Measurements from ENCODE around the gene SEMA4A.
"Not testable (repeated sequence)": the region's sequence is repeated elsewhere in the genome, so short reads cannot be mapped to it uniquely, and the experiment has no call there.

The SEMA4A gene

DNA sequence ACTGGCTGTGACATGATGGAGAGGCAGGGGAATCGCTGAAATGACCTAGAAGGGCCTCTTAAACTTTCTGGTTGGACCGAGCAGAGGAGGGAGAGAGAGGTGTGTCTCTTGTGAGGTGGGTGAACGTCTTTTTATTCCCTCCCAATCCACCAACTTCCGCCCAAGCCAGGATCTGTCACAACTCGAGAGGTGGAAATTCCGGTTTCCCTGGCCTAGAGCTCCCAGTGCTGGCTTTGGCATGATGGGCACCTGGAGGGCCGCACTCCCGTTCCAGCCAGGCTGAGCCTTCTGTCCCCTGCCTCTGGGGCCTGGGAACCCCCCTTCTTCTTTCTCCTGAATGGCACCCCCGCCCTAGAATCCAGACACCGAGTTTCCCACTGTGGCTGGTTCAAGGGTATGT, at the start of gene SEMA4A:
SEMA4A (plus strand) TSS at position 224 of the 400 bp plus-strand sequence. CDS start 994 bp downstream, outside the sequence.
- DNase-seq (ENCODE audit: low read depth): no peak

DNA sequence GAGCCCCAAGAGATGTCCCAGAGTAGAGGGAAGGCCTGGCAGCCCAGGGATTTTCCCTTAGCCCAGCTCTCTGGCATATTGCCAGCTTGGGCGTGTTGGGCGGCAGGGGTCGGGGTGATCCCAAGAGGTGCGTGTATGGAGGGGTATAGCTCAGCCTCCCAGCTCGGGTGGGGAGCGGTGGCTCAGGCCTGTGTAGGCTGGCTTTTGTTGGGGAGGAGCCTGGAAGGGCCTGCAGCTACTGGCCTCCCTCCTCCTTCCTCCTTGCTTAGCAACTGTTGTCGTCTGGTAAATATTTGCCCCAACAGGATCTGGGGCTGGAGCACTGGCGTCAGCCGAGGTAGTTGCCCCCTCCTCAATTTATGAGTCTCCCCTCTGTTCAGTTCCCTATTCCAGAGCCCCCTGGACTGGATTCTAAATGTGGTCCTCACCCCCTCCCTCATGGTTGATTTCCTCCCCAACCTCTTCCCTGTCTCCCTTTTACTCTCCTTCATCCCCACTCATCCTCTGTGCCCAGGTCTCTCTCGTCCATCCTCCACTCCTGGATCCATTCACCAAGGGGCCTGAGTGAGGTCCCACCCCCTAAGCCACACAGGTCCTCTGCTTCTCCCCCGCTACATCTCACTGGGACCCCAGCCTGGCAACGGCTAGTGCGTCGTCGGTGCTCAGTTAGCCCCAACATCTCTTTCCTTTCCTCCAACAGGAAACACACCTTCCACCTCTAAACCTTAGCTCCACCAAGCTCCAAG, 49.1 kb upstream of the SEMA4A start:
- peak; percentile 70 for DNase-seq (ENCODE audit: low read depth)

DNA sequence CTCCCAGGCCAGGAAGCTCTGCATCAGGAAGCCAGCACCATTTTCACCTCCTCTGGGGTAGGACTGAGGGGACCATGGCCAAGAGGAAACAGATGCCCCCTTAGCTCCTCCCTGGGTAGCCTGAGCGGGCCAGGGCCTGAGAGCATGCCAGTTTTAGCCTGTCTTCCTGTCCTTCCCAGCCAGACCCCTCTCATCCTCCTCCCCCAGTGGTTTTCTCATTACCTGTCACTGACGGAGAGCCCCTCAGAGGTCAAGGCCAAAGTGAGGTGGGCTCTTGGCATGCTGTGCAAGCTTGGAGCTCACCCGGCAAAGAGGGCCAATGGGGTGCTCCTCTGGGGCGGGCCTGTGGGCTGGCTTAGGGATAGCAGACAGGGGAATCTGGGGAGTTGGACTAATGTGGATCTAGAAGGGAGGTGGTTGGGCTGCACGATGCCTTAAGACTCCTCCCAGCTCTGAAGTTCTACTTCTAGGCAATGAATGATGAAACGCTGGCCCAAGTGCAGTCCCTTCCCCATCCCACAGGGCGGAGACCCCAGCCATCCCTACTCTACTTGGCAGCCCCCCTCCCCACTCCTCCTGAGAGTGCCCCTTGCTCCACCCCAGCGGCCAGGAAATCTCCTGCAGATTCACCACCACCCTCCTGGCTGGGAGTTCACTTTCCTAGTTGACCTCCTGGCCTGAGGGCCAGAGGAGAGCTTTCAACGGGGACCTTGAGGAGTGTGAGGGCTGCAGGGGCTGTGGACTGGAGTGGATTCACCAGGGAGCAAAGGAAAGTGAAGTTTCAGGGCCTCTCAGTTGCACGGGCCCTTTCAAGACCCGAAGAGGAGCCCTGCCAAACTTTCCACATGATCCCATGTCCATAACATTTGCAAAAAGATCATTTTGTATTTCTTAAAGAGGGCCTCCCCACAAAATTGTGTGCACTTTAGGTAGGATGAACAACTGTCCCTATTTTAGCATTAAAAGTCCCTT, 48.2 kb upstream of the SEMA4A start:
- DNase-seq (ENCODE audit: low read depth): no peak

GRCh38 chr1:156106624-156107488, 46.5 kb upstream of the SEMA4A start:
- no peak for DNase-seq (ENCODE audit: low read depth)

GRCh38 chr1:156108057-156108456, 45.3 kb upstream of the SEMA4A start:
- no peak for DNase-seq (ENCODE audit: low read depth)

DNA sequence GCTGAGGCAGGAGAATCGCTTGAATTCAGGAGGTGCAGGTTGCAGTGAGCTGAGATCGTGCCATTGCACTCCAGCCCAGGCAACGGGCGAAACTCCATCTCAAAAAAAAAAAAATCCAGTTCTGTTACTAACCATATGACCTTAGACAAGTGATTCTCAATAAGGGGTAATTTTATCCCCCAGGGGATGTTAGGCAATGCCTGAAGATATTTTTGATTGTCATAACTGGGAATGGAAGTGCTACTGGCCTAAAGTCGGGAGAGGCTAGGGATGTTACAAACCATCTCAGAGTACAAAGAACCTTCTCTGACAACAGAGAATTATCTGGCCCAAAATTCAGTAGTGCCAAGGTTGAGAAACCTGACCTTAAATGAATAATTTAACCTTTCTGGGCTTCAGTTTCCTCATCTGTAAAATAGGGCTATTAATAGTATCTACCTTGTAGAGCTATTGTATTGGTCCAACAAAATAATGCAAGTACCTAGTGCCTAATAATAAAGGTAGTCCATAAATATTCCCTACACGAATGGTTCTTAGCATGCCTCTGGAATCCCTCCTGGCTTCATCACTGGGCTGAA, 44.6 kb upstream of the SEMA4A start:
- DNase-seq (ENCODE audit: low read depth): no peak

DNA sequence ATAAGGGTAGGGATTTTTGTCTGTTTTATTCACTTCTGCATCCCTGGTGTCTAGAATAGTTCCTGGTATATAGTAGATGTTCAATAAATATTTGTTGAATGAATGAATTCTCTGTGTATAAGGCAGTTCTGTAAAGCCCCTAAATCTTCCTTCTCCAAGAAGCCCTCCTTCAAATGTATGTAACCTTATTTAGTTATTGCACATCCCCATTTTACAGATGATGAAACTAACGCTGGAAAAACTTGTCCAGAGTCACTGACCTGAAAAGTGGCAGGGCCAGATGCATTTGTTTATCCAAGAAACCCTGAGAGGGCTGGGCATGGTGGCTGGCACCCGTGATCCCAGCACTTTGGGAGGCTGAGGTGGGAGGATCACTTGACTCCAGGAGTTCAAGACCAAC, 43.1 kb upstream of the SEMA4A start:
- DNase-seq (ENCODE audit: low read depth): no peak

DNA sequence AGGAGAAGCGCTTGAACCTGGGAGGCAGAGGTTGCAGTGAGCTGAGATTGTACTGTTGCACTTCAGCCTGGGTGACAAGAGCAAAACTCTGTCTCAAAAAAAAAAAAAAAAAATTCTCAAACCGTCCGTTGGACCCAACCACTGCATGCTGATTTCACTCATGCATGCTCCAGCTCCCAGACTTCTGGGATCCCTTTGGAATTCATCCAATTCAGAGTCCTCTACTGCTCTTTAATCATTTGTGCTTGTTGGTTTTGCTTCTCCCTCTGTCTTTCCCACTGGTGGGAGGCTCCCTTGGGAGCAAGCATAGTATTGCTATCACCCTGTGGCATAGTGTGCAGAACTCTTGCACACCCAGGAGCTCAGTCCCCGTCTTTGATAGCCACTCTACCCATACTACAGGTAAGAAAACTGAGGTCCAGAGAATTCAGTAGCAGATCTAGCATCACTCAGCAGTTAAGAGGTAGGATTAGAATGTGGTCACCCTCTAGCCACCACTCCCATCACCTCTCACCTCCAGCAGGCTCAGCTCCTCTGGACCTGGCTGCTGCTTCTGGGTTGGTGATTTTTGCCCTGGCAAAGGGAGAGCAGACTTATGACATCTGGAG, 41.9 kb upstream of the SEMA4A start:
- no peak for DNase-seq (ENCODE audit: low read depth)

GRCh38 chr1:156112276-156113137, 40.9 kb upstream of the SEMA4A start:
- no peak for DNase-seq (ENCODE audit: low read depth)

GRCh38 chr1:156113282-156113950, 40.0 kb upstream of the SEMA4A start:
- no peak for DNase-seq (ENCODE audit: low read depth)

DNA sequence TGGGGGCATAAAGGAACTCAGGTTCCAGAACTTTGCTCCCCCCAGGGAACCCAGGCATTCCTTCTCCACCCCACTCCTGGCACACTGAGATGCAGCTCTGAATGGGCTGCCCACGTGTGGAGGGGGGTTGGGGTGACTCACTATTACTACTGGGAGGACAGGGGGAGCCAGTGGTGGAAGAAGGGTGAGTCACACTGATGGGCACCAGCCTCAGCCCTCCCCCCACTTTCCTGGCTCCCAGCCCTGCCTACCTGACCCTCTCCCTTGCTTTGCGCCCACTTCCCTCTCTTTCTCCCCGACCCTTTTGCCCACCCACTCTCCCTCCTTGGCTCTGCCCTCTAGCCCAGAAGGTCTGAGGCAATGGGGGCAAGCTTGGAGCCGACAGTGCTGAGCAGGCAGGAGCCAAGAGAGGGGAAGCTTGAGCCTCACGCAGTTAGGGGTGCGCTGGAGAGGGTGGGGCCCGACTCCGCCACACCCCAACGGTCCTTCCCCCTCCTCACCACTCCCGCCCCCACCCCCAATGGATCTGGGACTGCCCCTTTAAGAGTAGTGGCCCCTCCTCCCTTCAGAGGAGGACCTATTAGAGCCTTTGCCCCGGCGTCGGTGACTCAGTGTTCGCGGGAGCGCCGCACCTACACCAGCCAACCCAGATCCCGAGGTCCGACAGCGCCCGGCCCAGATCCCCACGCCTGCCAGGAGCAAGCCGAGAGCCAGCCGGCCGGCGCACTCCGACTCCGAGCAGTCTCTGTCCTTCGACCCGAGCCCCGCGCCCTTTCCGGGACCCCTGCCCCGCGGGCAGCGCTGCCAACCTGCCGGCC, 39.1 kb upstream of the SEMA4A start, which contains the start of gene LMNA:
LMNA (plus strand) TSS at position 611 of the 818 bp plus-strand sequence. CDS start 208 bp downstream, outside the sequence.
- peak; percentile 98 for DNase-seq (ENCODE audit: low read depth)

GRCh38 chr1:156114919-156115513, 38.4 kb upstream of the SEMA4A start:
- DNase-seq (ENCODE audit: low read depth): peak; percentile 60

DNA sequence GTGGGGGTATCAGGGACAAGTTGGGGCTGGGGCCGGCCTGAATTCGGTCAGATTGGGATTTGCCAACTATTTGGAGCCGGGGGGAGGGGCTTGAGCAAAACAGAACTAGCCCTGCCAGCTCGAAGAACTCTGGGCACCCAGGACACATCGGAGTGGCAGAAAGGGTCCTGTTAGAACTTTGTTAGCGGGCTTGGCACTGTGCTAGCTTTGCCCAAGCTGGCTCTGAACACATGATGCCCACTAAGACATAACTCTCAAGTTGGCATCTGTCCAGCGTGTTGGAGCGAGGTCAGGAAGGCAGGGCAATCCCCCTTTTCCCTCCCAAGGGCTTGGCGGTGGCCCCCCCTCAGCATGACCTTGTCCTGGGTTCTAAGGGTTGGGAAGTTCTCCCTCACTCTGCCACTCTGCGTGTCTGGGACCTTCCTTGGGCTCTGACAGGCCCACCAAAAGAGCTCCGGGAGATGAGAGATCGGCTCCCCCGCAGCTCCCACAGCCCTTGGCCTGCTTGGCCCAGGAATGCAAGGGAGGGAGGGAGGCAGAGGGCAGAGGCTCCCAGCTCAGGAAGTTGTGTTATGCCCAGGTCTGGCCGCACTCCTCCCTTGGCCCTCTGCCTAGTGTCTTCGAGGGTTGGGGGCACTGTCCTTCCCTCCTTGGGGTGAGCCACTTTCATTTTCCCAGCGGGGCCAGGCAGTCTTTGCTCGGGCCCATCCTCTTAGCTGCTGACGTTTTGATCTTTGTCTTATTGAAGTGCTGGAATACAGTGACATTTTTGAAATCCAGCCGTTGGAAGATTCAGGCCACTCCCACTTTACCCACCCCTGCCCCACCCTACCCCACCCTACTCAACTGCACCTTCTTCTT, 37.6 kb upstream of the SEMA4A start:
- DNase-seq (ENCODE audit: low read depth): peak; percentile 77

- not testable (repeated sequence) for DNase-seq (ENCODE audit: low read depth)
Observed at GRCh38 chr1:156116731-156117130, 36.7 kb upstream of the SEMA4A start.

DNA sequence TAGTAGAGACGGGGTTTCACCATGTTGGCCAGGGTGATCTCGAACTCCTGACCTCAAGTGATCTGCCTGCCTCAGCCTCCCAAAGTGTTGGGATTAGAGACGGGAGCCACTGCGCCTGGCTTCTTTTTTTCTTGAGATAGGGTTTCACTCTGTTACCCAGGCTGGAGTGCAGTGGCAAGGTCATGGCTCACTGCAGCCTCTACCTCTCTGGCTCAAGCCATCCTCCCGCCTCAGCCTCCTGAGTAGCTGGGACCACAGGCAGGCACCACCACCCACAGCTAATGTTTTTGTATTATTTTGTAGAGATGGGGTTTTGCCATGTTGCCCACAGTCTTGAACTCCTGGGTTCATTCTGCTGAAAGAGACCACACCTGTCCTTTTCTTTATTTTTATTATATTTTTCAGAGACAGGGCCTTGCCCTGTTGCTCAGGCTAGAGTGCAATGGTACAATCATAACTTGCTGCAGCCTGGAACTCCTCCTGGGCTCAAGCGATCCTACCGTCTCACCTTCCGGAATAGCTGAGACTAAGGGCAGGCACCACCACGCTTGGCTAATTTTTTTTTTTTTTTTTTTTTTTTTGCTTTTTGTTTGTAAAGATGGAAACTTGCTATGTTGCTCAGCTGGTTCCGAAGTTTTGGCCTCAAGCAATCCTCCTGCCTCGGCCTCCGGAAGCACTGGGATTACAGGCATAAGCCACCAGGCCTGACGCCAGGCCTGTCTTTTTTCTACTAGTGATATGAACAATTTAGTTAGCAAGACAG, 35.8 kb upstream of the SEMA4A start:
- no peak for DNase-seq (ENCODE audit: low read depth)

- peak; percentile 59 for DNase-seq (ENCODE audit: low read depth)
Observed at GRCh38 chr1:156118177-156118868, 35.1 kb upstream of the SEMA4A start.

Data from ELR (cell line).